Skeletal muscle cell (primary cell): ENCODE measurements around the gene ZNF615.
"Not testable (repeated sequence)": the region's sequence is repeated elsewhere in the genome, so short reads cannot be mapped to it uniquely, and the experiment has no call there.

Experiments used
- DNase-seq: peaks from one replicate; pipeline ENCODE4 v3.0.0-alpha.2; 2010; ENCODE audit warnings: low read depth
- H3K4me3 ChIP-seq: 2 replicates; pipeline ENCODE4 v1.5.1; 2011; ENCODE audit warnings: low read depth, mild to moderate bottlenecking, control low read depth, low read length, moderate library complexity

The ZNF615 gene

GRCh38 chr19:51983361-51983760 lies 24.6 kb downstream of the ZNF615 start:
- H3K4me3 ChIP-seq: no peak overlapping the region
- no peak for DNase-seq

DNA sequence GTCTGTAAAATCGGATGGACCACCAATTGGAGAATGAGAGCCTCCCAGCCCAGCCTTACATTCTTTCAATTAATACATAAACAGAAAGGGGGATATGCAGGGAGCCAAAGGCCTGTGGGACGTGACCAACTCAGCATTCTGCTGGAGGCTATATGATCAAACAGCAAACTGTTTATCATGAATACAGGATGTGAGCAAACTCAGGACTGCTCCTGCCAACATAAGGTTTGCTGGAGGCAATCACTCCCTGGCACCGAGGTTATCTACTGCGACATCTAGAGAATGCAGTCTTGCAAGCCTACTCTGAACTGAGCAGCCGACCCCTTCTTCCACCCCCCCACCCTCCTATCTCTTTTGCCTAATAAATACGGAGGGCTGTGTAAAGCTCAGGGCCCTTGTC lies 27.1 kb downstream of the ZNF615 start:
- not testable (repeated sequence) for H3K4me3 ChIP-seq, DNase-seq

- H3K4me3 ChIP-seq: no peak overlapping the region
- peak; percentile 17 for DNase-seq
Measured at GRCh38 chr19:51980116-51980736, 27.8 kb downstream of the ZNF615 start.

DNA sequence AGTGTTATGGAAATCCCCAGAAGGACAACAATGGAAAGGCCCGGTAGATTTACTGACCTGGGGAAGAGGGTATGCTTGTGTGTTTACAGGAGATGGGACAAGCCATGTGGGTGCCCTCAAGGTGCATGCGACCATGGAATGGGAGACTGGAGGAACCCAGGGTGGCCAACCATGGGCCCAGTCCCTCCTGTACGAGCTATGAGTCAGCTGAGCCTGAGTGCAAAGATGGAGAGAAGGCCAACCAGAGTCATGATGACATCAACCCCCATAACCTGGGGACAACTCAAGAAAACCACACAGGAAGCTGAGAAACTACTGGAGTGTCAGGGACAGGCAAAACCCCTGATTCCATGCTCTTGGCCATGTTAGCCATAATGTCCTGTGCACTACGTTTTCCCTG lies 29.1 kb downstream of the ZNF615 start:
- no peak overlapping the region for H3K4me3 ChIP-seq
- no peak for DNase-seq

DNA sequence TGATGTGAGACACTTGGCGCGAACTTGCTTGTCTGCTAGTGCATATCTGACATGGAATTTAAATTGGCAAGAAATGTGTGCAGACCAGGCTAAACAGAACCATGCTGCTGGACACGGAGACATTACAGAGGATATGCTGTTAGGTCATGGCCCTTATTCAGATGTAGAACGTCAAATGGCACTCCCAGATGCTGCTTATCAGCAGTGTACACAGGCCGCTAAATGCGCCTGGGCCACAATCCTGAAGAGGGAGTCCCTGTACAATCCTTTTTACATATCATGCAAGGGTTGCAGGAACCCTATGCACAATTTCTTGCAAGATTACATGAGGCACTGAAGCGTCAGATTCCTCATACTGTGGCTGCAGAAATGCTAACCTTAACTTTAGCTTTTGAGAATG lies 30.7 kb downstream of the ZNF615 start:
- DNase-seq: no peak
- no peak overlapping the region for H3K4me3 ChIP-seq

GRCh38 chr19:51976852-51977251 lies 31.2 kb downstream of the ZNF615 start:
- no peak overlapping the region for H3K4me3 ChIP-seq
- DNase-seq: no peak

DNA sequence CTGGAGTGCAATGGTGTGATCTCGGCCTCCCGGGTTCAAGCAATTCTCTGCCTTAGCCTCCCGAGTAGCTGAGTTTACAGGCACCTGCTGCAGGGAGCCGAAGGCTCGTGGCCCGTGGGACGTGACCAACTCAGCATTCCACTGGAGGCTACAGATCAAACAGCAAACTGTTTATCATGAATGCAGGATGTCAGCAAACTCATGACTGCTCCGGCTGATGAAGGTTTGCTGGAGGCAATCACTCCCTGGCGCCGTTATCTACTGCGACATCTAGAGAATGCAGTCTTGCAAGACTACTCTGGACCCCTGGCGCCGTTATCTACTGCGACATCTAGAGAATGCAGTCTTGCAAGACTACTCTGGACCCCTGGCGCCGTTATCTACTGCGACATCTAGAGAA lies 32.2 kb downstream of the ZNF615 start:
- H3K4me3 ChIP-seq: not testable (repeated sequence)

DNA sequence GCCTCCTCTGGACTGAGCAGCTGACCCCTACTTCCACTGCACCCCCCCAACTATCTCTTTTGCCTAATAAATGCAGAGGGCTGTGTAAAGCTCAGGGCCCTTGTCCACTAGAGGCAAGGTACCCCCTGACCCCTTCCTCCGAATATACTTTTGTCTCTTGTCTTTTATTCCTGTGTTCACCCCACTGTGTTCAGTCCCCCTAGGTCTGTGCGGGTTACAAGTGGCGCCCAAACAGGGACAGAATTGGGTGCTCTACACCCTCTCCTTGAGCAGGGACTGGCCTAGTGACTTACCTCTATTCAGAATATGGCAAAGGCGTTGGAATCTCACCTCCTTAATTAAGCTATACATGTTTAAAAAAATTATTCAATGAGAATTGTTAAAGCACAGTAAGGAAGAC lies 36.4 kb downstream of the ZNF615 start:
- H3K4me3 ChIP-seq: no peak overlapping the region
- DNase-seq: no peak

More for the DNA sequence above, 32.2 kb downstream of the ZNF615 start:
- DNase-seq: not testable (repeated sequence)

DNA sequence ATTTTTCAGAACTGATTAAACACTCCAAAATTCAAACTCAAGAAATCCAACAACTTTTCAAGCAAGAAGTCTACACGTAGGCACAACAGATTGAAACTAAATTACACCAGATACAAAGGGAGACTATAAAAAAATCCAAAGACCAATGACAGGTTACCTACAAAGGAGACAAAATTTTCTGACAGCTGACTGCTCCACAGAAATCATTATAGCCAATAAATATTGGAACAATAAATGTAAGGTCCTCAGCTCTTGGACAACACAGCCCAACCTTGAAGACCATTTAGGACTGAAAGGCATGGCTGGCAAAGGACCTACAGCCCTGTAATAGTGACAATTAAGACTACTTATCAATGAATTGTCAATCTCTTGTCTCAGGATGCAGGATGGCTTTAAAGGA lies 37.3 kb downstream of the ZNF615 start:
- DNase-seq: no peak
- no peak overlapping the region for H3K4me3 ChIP-seq

DNA sequence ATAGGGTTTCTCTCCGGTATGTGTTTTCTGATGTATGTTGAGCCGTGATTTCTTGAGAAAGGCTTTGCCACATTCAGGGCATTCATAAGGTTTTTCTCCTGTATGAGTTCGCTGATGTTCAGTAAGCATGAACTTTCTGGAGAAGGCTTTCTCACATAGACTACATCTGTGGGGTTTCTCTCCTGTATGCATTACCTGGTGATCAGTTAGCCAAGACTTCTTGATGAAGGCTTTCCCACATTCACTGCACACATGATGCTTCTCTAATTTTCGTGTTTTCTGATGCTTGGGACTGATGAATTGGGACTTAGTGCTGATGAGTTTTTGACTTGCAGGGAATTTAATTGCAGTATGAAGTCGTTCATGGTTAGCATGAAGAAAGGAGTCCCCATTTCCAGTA lies 42.4 kb downstream of the ZNF615 start:
- no peak for DNase-seq
- no peak overlapping the region for H3K4me3 ChIP-seq

DNA sequence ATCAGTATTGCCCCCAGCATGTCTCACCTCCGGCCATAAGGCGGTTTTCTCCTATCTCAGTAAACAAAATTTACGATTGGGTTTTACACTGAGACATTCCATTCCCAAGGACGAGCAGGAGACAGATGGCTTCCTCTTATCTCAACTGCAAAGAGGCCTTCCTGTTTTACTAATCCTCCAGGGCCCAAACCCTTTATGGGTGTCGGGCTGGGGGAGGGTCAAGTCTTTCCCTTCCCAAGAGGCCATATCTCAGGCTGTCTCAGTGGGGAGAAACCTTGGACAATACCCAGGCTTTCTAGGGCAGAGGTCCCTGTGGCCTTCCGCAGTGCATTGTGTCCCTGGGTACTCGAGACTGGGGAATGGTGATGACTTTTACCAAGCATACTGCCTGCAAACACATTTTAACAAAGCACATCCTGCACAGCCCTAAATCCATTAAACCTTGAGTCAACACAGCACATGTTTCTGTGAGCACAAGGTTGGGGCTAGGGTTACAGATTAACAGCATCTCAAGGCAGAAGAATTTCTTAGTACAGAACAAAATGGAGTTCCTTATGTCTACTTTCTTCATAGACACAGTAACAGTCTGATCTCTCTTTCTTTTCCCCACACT lies 47.3 kb downstream of the ZNF615 start:
- not testable (repeated sequence) for DNase-seq, H3K4me3 ChIP-seq

DNA sequence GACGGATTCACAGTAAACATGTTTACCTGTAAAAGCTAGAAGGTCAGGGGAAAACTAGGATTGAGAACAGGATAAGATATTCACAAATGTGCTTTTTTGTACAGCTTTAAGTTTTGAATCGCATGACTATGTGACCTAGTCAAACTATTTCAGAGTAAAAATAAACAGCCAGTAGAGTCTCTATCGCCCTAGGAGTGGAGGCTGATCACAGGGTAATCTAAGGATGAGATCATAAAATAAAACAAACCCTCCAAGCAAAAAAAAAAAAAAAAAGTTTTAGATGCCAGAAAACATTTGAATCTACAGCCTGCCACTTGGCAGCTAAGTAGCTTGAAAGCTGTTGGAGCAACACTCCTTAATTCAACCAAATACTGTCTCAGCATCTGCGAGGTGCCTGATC lies 48.2 kb downstream of the ZNF615 start:
- no peak for DNase-seq
- H3K4me3 ChIP-seq: no peak overlapping the region

DNA sequence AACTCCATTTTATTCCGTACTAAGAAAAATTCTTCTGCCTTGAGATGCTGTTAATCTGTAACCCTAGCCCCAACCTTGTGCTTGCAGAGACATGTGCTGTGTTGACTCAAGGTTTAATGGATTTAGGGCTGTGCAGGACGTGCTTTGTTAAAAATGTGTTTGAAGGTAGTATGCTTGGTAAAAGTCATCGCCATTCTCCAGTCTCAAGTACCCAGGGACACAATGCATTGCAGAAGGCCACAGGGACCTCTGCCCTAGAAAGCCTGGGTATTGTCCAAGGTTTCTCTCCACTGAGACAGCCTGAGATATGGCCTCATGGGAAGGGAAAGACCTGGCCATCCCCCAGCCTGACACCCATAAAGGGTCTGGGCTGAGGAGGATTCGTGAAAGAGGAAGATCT lies 50.2 kb downstream of the ZNF615 start:
- DNase-seq, H3K4me3 ChIP-seq: not testable (repeated sequence)

DNA sequence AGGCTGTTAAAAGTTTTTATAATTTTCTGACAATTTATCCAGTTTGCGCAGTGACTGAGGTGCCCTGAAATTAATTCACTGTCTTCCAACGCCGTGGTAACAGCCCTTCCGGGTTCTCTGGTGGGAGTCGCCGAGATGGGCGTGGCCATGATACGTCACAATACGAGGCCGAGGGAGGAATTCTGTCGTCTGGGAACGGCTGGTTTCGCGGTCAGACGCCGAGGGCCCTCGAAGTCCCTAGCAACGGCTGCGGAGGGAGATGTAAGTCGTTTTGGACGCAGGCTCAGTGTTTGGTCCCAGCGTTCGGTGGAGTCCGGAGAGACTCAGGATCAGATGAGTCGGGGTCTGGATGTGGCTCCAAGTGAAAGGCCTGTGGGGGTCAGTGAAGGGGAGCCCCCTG lies 59.0 kb downstream of the ZNF615 start:
- DNase-seq: peak; percentile 12
- peak overlapping the region; percentile 47 for H3K4me3 ChIP-seq

GRCh38 chr19:51946602-51947001 lies 61.4 kb downstream of the ZNF615 start:
- no peak for DNase-seq
- no peak overlapping the region for H3K4me3 ChIP-seq

DNA sequence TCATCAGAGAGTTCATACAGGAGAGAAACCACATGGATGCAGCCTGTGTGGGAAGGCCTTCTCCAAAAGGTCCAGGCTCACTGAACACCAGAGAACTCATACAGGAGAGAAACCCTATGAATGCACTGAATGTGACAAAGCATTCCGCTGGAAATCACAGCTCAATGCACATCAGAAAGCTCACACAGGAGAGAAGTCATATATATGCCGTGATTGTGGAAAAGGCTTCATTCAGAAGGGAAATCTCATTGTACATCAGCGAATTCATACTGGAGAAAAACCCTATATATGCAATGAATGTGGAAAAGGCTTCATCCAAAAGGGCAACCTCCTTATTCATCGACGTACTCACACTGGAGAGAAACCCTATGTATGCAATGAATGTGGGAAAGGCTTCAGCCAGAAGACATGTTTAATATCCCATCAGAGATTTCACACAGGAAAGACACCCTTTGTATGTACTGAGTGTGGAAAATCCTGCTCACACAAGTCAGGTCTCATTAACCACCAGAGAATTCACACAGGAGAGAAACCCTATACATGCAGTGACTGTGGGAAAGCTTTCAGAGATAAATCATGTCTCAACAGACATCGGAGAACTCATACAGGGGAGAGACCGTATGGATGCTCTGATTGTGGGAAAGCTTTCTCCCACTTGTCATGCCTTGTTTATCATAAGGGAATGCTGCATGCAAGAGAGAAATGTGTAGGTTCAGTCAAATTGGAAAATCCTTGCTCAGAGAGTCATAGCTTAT lies 63.0 kb downstream of the ZNF615 start:
- no peak overlapping the region for H3K4me3 ChIP-seq
- no peak for DNase-seq
